Activated CD4-positive, alpha-beta T cell treated with anti-CD3 and anti-CD28 coated beads for 36 hours (primary cell): Measurements from ENCODE around the gene HIGD2B. TPM values are rescaled to one million over a fixed set of nuclear protein-coding genes. Genes with fewer than 3 reads are reported as not detected.
A peak's percentile ranks its signal among the peaks of the same experiment; 100 is the strongest.
"Not testable (repeated sequence)": the region's sequence is repeated elsewhere in the genome, so short reads cannot be mapped to it uniquely, and the experiment has no call there.

ENCODE experiments used
- ATAC-seq: fragments of 200-7000 bp; cut with Tn5 transposase; one replicate; pipeline ENCODE4 v1.10.0; 2021; ENCODE audit warnings: mild to moderate bottlenecking, moderate library complexity
- CTCF ChIA-PET: fragments of 350-600 bp; sonication (Branson Sonifier 250); formaldehyde crosslinking; loops from one replicate; lab custom pipeline; 2021; ENCODE audit warnings: antibody characterized with exemption; lab: Charles Lee
- POLR2A ChIA-PET: fragments of 350-600 bp; sonication (Branson Sonifier 250); formaldehyde crosslinking; loops from one replicate; lab custom pipeline; 2021; ENCODE audit warnings: antibody characterized with exemption, inconsistent platforms; lab: Charles Lee
- DNase-seq: peaks from one replicate; pipeline ENCODE4 v3.0.0-alpha.2; 2020
- H3K27ac Mint-ChIP-seq: one replicate; pipeline ENCODE4 v1.8.0; 2021; ENCODE audit warnings: mixed read lengths
- H3K27me3 Mint-ChIP-seq: one replicate; pipeline ENCODE4 v1.8.0; 2021; ENCODE audit warnings: mixed read lengths
- H3K36me3 Mint-ChIP-seq: one replicate; pipeline ENCODE4 v1.8.0; 2021; ENCODE audit warnings: low read depth, mixed read lengths
- H3K4me1 Mint-ChIP-seq: one replicate; pipeline ENCODE4 v1.8.0; 2021; ENCODE audit warnings: mixed read lengths
- H3K4me3 Mint-ChIP-seq: one replicate; pipeline ENCODE4 v1.8.0; 2021; ENCODE audit warnings: mild to moderate bottlenecking, moderate library complexity, mixed read lengths
- H3K9me3 Mint-ChIP-seq: one replicate; pipeline ENCODE4 v1.8.0; 2021; ENCODE audit warnings: low read depth, mixed read lengths
- intact Hi-C, 2 experiments: fragments of 100-400 bp; cut with DNase I in 1 of 2; cut with micrococcal nuclease in 1 of 2; formaldehyde crosslinking; loops; one replicate each; pipeline versions ENCODE4 v1.14.2 to v1.15.1; 2022 to 2024; cut with DNase I, micrococcal nuclease
- total RNA-seq, 2 experiments: library from RNA; stranded (reverse); gene quantifications; one replicate each; pipeline ENCODE4 v1.2.3, GENCODE V29; 2021

HIGD2B gene
- not detected for total RNA-seq

- H3K9me3 Mint-ChIP-seq = no peaks in the 10 kb centered on the region
- CTCF ChIA-PET = interaction anchor here (1.3 to 3.4 kb wide), 5 partner anchors 12 to 219 kb away, joined by 3 to 16 read pairs (median 6); no protein-coding TSS in a partner anchor
- intact Hi-C loops = loop anchor here (1.0 to 5.0 kb wide), 12 partner anchors 97 to 568 kb away; partner anchors contain the start of genes NEO1 (in 2 of the 2), ADPGK (in 1 of the 2), ARIH1 (in 1 of the 2) and CELF6 (in 1 of the 2)
- no peaks in the 10 kb centered on the region for H3K36me3 Mint-ChIP-seq
- ATAC-seq (peak; percentile 96), DNase-seq (peak; percentile 93)
- H3K4me3 Mint-ChIP-seq = peak within 1 kb of the TSS; percentile 89
- POLR2A ChIA-PET = interaction anchor here (0.6 to 1.0 kb wide), 2 partner anchors 54 to 78 kb away, joined by 3 to 5 read pairs; no protein-coding TSS in a partner anchor
- peaks cover 20% of the 10 kb centered on the region for H3K4me1 Mint-ChIP-seq
- peak within 1 kb of the TSS; percentile 92 for H3K27ac Mint-ChIP-seq
- no peaks in the 10 kb centered on the region for H3K27me3 Mint-ChIP-seq
These were observed at the start of gene HIGD2B, which contains the start of gene BBS4 for GRCh38 chr15:72685925-72686794. TSS of gene HIGD2B (minus strand) at chr15:72686182. CDS start at chr15:72676374, 9,808 bp downstream. TSS of gene BBS4 (plus strand) at chr15:72686207. CDS start at chr15:72686228, 21 bp downstream.

- POLR2A ChIA-PET = interaction anchor here (0.6 kb wide), 1 partner anchor 610 kb away, joined by 3 read pairs; no protein-coding TSS in a partner anchor
These were observed 49.1 kb upstream of the HIGD2B start for GRCh38 chr15:72735111-72735510.

GRCh38 chr15:72733941-72734738 lies 48.2 kb upstream of the HIGD2B start:
- ATAC-seq = no peak
- intact Hi-C loops = no loop called here
- Mint-ChIP-seq H3K4me1 (peaks cover 7% of the 10 kb centered on the region), H3K36me3 (peaks cover 27% of the 10 kb centered on the region), H3K4me3 (no peak overlapping the region), H3K27me3 (no peaks in the 10 kb centered on the region), H3K27ac (no peak overlapping the region), H3K9me3 (no peaks in the 10 kb centered on the region)
- POLR2A ChIA-PET = no interaction called here
- no peak for DNase-seq
- CTCF ChIA-PET = interaction anchor here (0.6 to 1.7 kb wide), 2 partner anchors 11 to 365 kb away, joined by 3 to 6 read pairs; no protein-coding TSS in a partner anchor

More at GRCh38 chr15:72735111-72735510, 49.1 kb upstream of the HIGD2B start:
- intact Hi-C loops = no loop called here
- peaks cover 16% of the 10 kb centered on the region for H3K4me1 Mint-ChIP-seq
- no peaks in the 10 kb centered on the region for H3K9me3 Mint-ChIP-seq
- CTCF ChIA-PET = interaction anchor here (1.0 to 1.9 kb wide), 4 partner anchors 12 to 16 kb away, joined by 3 to 9 read pairs (median 4); no protein-coding TSS in a partner anchor
- DNase-seq = no peak
- no peak overlapping the region for H3K4me3 Mint-ChIP-seq
- no peak overlapping the region for H3K27ac Mint-ChIP-seq
- ATAC-seq = no peak
- peaks cover 34% of the 10 kb centered on the region for H3K36me3 Mint-ChIP-seq
- no peaks in the 10 kb centered on the region for H3K27me3 Mint-ChIP-seq

GRCh38 chr15:72732516-72732915 lies 46.5 kb upstream of the HIGD2B start:
- no peak overlapping the region for H3K4me3 Mint-ChIP-seq
- ChIA-PET CTCF (interaction anchor here (1.2 to 1.7 kb wide), 4 partner anchors 10 to 102 kb away, joined by 3 to 7 read pairs (median 6); no protein-coding TSS in a partner anchor), POLR2A (no interaction called here)
- intact Hi-C loops = no loop called here
- no peak for ATAC-seq
- H3K36me3 Mint-ChIP-seq = peaks cover 17% of the 10 kb centered on the region
- no peaks in the 10 kb centered on the region for H3K27me3 Mint-ChIP-seq
- no peak overlapping the region for H3K27ac Mint-ChIP-seq
- no peak for DNase-seq
- H3K4me1 Mint-ChIP-seq = no peaks in the 10 kb centered on the region
- no peaks in the 10 kb centered on the region for H3K9me3 Mint-ChIP-seq

DNA sequence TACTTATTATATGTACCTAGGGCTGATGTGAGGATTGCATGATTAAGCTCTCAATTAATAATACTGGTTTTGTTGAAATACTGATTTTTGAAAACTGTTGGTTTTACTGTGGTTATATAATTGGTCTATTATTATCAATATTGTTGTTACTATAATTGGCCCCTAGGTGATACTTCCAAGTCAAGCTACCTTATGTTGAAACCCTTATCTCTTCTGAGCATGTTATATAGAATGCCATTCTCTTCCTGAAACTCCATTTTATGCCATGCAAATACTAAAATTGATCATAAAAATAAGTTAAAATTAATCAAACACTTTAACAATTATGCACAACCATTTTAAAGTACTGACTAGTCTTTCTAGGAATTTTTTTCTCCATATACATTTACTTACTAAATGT lies 46.1 kb upstream of the HIGD2B start:
- POLR2A ChIA-PET = no interaction called here
- Mint-ChIP-seq H3K4me3 (no peak overlapping the region), H3K9me3 (no peaks in the 10 kb centered on the region), H3K27me3 (no peaks in the 10 kb centered on the region), H3K4me1 (no peaks in the 10 kb centered on the region), H3K27ac (no peak overlapping the region), H3K36me3 (peaks cover 14% of the 10 kb centered on the region)
- ATAC-seq (no peak), DNase-seq (no peak)
- CTCF ChIA-PET = interaction anchor here (0.7 to 1.5 kb wide), 4 partner anchors 9 to 102 kb away, joined by 3 to 7 read pairs (median 4); no protein-coding TSS in a partner anchor
- intact Hi-C loops = no loop called here

DNA sequence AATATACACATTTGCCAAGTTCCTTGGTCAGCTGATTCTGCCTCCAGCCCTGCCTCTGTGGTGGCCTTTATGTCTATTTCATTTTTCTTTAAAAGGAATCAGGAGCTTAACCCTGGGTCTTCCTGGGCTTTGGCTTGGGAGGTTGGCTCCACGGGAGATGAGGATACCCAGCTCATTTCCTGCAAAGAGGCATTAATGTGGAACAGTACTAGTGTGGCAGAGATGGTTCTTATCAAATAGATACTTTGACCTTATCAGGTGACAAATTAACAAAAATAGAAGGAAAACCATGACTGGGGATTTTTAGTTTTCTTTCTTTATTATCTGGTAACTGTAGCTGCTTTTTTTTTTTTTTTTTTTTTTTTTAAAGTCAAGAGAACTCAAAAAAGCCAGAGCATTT lies 42.8 kb upstream of the HIGD2B start:
- H3K4me3 Mint-ChIP-seq = no peak overlapping the region
- no peaks in the 10 kb centered on the region for H3K27me3 Mint-ChIP-seq
- H3K4me1 Mint-ChIP-seq = no peaks in the 10 kb centered on the region
- CTCF ChIA-PET = no interaction called here
- POLR2A ChIA-PET = no interaction called here
- no peak for DNase-seq
- no peak overlapping the region for H3K27ac Mint-ChIP-seq
- H3K36me3 Mint-ChIP-seq = peaks cover 11% of the 10 kb centered on the region
- no peaks in the 10 kb centered on the region for H3K9me3 Mint-ChIP-seq
- intact Hi-C loops = no loop called here
- ATAC-seq = no peak

DNA sequence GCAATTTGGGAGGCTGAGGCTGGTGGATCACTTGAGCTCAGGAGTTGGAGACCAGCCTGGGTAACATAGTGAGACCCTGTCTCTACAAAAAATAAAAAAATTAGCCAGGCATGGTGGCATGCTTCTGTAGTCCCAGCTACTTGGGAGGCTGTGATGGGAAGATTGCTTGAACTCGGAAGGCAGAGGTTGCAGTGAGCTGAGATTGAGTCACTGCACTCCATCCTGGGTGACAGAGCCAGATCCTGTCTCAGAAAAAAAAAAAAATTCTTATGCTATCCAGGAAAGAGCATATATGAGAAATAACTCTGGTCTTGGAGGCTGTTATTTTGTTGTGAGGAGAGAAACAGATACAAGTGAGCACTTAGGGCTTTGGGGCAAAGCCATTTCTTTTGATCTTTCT lies 42.3 kb upstream of the HIGD2B start:
- H3K27ac Mint-ChIP-seq, ATAC-seq, H3K4me1 Mint-ChIP-seq, H3K9me3 Mint-ChIP-seq, intact Hi-C loops, H3K4me3 Mint-ChIP-seq, H3K27me3 Mint-ChIP-seq, CTCF ChIA-PET, POLR2A ChIA-PET, DNase-seq: not testable (repeated sequence)
- peaks cover 11% of the 10 kb centered on the region for H3K36me3 Mint-ChIP-seq

- intact Hi-C loops = no loop called here
- no peak overlapping the region for H3K4me3 Mint-ChIP-seq
- ATAC-seq = no peak
- CTCF ChIA-PET = interaction anchor here (0.8 kb wide), 1 partner anchor 127 kb away, joined by 4 read pairs; no protein-coding TSS in a partner anchor
- no peaks in the 10 kb centered on the region for H3K9me3 Mint-ChIP-seq
- DNase-seq = no peak
- no peaks in the 10 kb centered on the region for H3K4me1 Mint-ChIP-seq
- no peaks in the 10 kb centered on the region for H3K27me3 Mint-ChIP-seq
- POLR2A ChIA-PET = no interaction called here
- H3K36me3 Mint-ChIP-seq = peaks cover 11% of the 10 kb centered on the region
- no peak overlapping the region for H3K27ac Mint-ChIP-seq
These were observed 41.2 kb upstream of the HIGD2B start for GRCh38 chr15:72727154-72727553.

DNA sequence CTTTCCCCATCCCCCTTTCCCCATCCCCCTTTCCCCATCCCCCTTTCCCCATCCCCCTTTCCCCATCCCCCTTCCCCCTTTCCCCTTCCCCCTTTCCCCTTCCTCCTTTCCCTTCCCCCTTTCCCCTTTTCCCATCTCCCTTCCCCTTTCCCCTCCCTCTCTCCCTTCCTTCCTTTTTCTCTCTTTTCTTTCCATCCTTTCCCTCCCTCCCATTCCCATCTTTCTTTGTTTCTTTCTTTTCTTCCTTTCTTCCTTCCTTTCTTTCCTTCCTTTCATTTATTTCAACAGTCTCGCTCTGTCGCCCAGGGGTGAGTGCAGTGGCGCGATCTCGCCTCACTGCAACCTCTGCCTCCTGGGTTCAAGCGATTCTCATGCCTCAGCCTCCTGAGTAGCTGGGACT lies 39.9 kb upstream of the HIGD2B start:
- H3K4me1 Mint-ChIP-seq, H3K27ac Mint-ChIP-seq, H3K27me3 Mint-ChIP-seq, DNase-seq, H3K4me3 Mint-ChIP-seq, intact Hi-C loops, H3K9me3 Mint-ChIP-seq, ATAC-seq, POLR2A ChIA-PET, H3K36me3 Mint-ChIP-seq: not testable (repeated sequence)
- CTCF ChIA-PET = interaction anchor here (0.6 kb wide), 1 partner anchor 53 kb away, joined by 3 read pairs; no protein-coding TSS in a partner anchor

DNA sequence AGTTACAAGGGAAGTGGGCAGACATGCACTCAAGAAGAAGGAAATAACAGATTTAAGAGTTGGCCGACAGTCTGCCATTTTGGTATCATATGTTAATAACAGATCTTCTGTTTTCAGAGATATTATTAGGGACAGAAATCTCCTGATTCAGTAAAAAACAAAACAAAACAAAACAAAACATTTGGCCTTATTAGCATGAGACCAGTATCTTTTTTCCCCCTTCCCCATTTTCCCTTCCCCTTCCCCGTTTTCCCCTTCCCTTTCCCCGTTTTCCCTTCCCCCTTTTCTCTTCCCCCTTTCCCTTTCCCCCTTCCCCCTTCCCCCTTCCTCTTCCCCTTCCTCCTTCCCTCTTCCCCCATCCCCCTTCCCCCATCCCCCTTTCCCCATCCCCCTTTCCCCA lies 39.5 kb upstream of the HIGD2B start:
- H3K9me3 Mint-ChIP-seq = no peaks in the 10 kb centered on the region
- no peak for DNase-seq
- no peak for ATAC-seq
- ChIA-PET POLR2A (no interaction called here), CTCF (no interaction called here)
- no peak overlapping the region for H3K27ac Mint-ChIP-seq
- H3K27me3 Mint-ChIP-seq = no peaks in the 10 kb centered on the region
- H3K4me3 Mint-ChIP-seq = no peak overlapping the region
- no peaks in the 10 kb centered on the region for H3K4me1 Mint-ChIP-seq
- intact Hi-C loops = no loop called here
- H3K36me3 Mint-ChIP-seq = peaks cover 6% of the 10 kb centered on the region

GRCh38 chr15:72724028-72724427 lies 38.0 kb upstream of the HIGD2B start:
- Mint-ChIP-seq H3K4me1 (no peaks in the 10 kb centered on the region), H3K9me3 (no peaks in the 10 kb centered on the region), H3K4me3 (no peak overlapping the region), H3K27ac (no peak overlapping the region), H3K27me3 (no peaks in the 10 kb centered on the region), H3K36me3 (peaks cover 7% of the 10 kb centered on the region)
- intact Hi-C loops = loop anchor here in 1 of 2 experiments (5.0 kb wide), 1 partner anchor 548 kb away; no protein-coding TSS in a partner anchor
- ChIA-PET CTCF (interaction anchor here (0.6 to 2.7 kb wide), 5 partner anchors 16 to 621 kb away, joined by 3 to 26 read pairs (median 5); no protein-coding TSS in a partner anchor), POLR2A (no interaction called here)
- DNase-seq = no peak
- no peak for ATAC-seq
